ENCODE data around the gene GLRX5.
"Not testable (repeated sequence)": the region's sequence is repeated elsewhere in the genome, so short reads cannot be mapped to it uniquely, and the experiment has no call there.

Gene GLRX5

GRCh38 chr14:95500772-95501401, 34.0 kb upstream of the GLRX5 start:
- Histone ChIP-seq H3K9ac (ENCODE audit: low read length) (no peak overlapping the region), H3K9me3 (ENCODE audit: low read length) (no peaks in the 10 kb centered on the region), H3K4me1 (ENCODE audit: insufficient read depth, low read length) (peaks cover 40% of the 10 kb centered on the region), H3K27ac (ENCODE audit: low read depth, low read length) (no peak overlapping the region), H3K27me3 (ENCODE audit: control insufficient read depth in 1 of 2, insufficient read depth in 2 of 2, low read length in 2 of 2) (no peaks in the 10 kb centered on the region), H3K36me3 (ENCODE audit: insufficient read depth, low read length) (no peaks in the 10 kb centered on the region), H3K4me3 (ENCODE audit: low read depth in 1 of 2, low read length in 2 of 2) (no peak overlapping the region)

- H3K4me1 ChIP-seq (ENCODE audit: insufficient read depth, low read length), result peaks cover 25% of the 10 kb centered on the region
- no peaks in the 10 kb centered on the region for H3K36me3 ChIP-seq (ENCODE audit: insufficient read depth, low read length)
- H3K9ac ChIP-seq (ENCODE audit: low read length), result no peak overlapping the region
- H3K27ac ChIP-seq (ENCODE audit: low read depth, low read length), result no peak overlapping the region
- H3K27me3 ChIP-seq (ENCODE audit: control insufficient read depth in 1 of 2, insufficient read depth in 2 of 2, low read length in 2 of 2), result no peaks in the 10 kb centered on the region
- no peaks in the 10 kb centered on the region for H3K9me3 ChIP-seq (ENCODE audit: low read length)
- H3K4me3 ChIP-seq (ENCODE audit: low read depth in 1 of 2, low read length in 2 of 2), result no peak overlapping the region
These were observed 32.4 kb upstream of the GLRX5 start for GRCh38 chr14:95502381-95502950.

GRCh38 chr14:95503365-95504134, 31.3 kb upstream of the GLRX5 start:
- no peak overlapping the region for H3K9ac ChIP-seq (ENCODE audit: low read length)
- H3K27me3 ChIP-seq (ENCODE audit: control insufficient read depth in 1 of 2, insufficient read depth in 2 of 2, low read length in 2 of 2), result no peaks in the 10 kb centered on the region
- H3K36me3 ChIP-seq (ENCODE audit: insufficient read depth, low read length), result no peaks in the 10 kb centered on the region
- H3K27ac ChIP-seq (ENCODE audit: low read depth, low read length), result no peak overlapping the region
- H3K4me3 ChIP-seq (ENCODE audit: low read depth in 1 of 2, low read length in 2 of 2), result no peak overlapping the region
- H3K9me3 ChIP-seq (ENCODE audit: low read length), result no peaks in the 10 kb centered on the region
- H3K4me1 ChIP-seq (ENCODE audit: insufficient read depth, low read length), result peaks cover 24% of the 10 kb centered on the region

- no peaks in the 10 kb centered on the region for H3K9me3 ChIP-seq (ENCODE audit: low read length)
- H3K9ac ChIP-seq (ENCODE audit: low read length), result no peak overlapping the region
- H3K4me1 ChIP-seq (ENCODE audit: insufficient read depth, low read length), result peaks cover 16% of the 10 kb centered on the region
- no peaks in the 10 kb centered on the region for H3K27me3 ChIP-seq (ENCODE audit: control insufficient read depth in 1 of 2, insufficient read depth in 2 of 2, low read length in 2 of 2)
- no peaks in the 10 kb centered on the region for H3K36me3 ChIP-seq (ENCODE audit: insufficient read depth, low read length)
- H3K4me3 ChIP-seq (ENCODE audit: low read depth in 1 of 2, low read length in 2 of 2), result no peak overlapping the region
- no peak overlapping the region for H3K27ac ChIP-seq (ENCODE audit: low read depth, low read length)
These were observed 30.5 kb upstream of the GLRX5 start for GRCh38 chr14:95504135-95505029.

- H3K4me3 ChIP-seq (ENCODE audit: low read depth in 1 of 2, low read length in 2 of 2), result no peak overlapping the region
- no peaks in the 10 kb centered on the region for H3K9me3 ChIP-seq (ENCODE audit: low read length)
- H3K4me1 ChIP-seq (ENCODE audit: insufficient read depth, low read length), result peaks cover 16% of the 10 kb centered on the region
- no peak overlapping the region for H3K9ac ChIP-seq (ENCODE audit: low read length)
- no peaks in the 10 kb centered on the region for H3K36me3 ChIP-seq (ENCODE audit: insufficient read depth, low read length)
- H3K27me3 ChIP-seq (ENCODE audit: control insufficient read depth in 1 of 2, insufficient read depth in 2 of 2, low read length in 2 of 2), result no peaks in the 10 kb centered on the region
- H3K27ac ChIP-seq (ENCODE audit: low read depth, low read length), result no peak overlapping the region
These were observed 29.7 kb upstream of the GLRX5 start for GRCh38 chr14:95505030-95505589.

GRCh38 chr14:95507174-95507573, 27.7 kb upstream of the GLRX5 start:
- no peak overlapping the region for H3K4me3 ChIP-seq (ENCODE audit: low read depth in 1 of 2, low read length in 2 of 2)
- no peak overlapping the region for H3K9ac ChIP-seq (ENCODE audit: low read length)
- no peaks in the 10 kb centered on the region for H3K27me3 ChIP-seq (ENCODE audit: control insufficient read depth in 1 of 2, insufficient read depth in 2 of 2, low read length in 2 of 2)
- H3K27ac ChIP-seq (ENCODE audit: low read depth, low read length), result no peak overlapping the region
- H3K36me3 ChIP-seq (ENCODE audit: insufficient read depth, low read length), result no peaks in the 10 kb centered on the region
- peaks cover 7% of the 10 kb centered on the region for H3K4me1 ChIP-seq (ENCODE audit: insufficient read depth, low read length)
- no peaks in the 10 kb centered on the region for H3K9me3 ChIP-seq (ENCODE audit: low read length)

GRCh38 chr14:95507701-95508103, 27.1 kb upstream of the GLRX5 start:
- Histone ChIP-seq H3K27ac (ENCODE audit: low read depth, low read length) (no peak overlapping the region), H3K27me3 (ENCODE audit: control insufficient read depth in 1 of 2, insufficient read depth in 2 of 2, low read length in 2 of 2) (no peaks in the 10 kb centered on the region), H3K9me3 (ENCODE audit: low read length) (no peaks in the 10 kb centered on the region), H3K4me1 (ENCODE audit: insufficient read depth, low read length) (peaks cover 7% of the 10 kb centered on the region), H3K9ac (ENCODE audit: low read length) (no peak overlapping the region), H3K4me3 (ENCODE audit: low read depth in 1 of 2, low read length in 2 of 2) (no peak overlapping the region), H3K36me3 (ENCODE audit: insufficient read depth, low read length) (no peaks in the 10 kb centered on the region)

GRCh38 chr14:95508377-95508776, 26.5 kb upstream of the GLRX5 start:
- H3K4me3 ChIP-seq (ENCODE audit: low read depth in 1 of 2, low read length in 2 of 2), result no peak overlapping the region
- no peaks in the 10 kb centered on the region for H3K9me3 ChIP-seq (ENCODE audit: low read length)
- no peaks in the 10 kb centered on the region for H3K27me3 ChIP-seq (ENCODE audit: control insufficient read depth in 1 of 2, insufficient read depth in 2 of 2, low read length in 2 of 2)
- no peak overlapping the region for H3K9ac ChIP-seq (ENCODE audit: low read length)
- peaks cover 7% of the 10 kb centered on the region for H3K4me1 ChIP-seq (ENCODE audit: insufficient read depth, low read length)
- no peak overlapping the region for H3K27ac ChIP-seq (ENCODE audit: low read depth, low read length)
- no peaks in the 10 kb centered on the region for H3K36me3 ChIP-seq (ENCODE audit: insufficient read depth, low read length)

- H3K27ac ChIP-seq (ENCODE audit: low read depth, low read length), result no peak overlapping the region
- H3K9ac ChIP-seq (ENCODE audit: low read length), result no peak overlapping the region
- no peaks in the 10 kb centered on the region for H3K36me3 ChIP-seq (ENCODE audit: insufficient read depth, low read length)
- peaks cover 0 to 5% of the 10 kb centered on the region in 2 donors for H3K27me3 ChIP-seq (ENCODE audit: control insufficient read depth in 1 of 2, insufficient read depth in 2 of 2, low read length in 2 of 2)
- H3K9me3 ChIP-seq (ENCODE audit: low read length), result no peaks in the 10 kb centered on the region
- H3K4me3 ChIP-seq (ENCODE audit: low read depth in 1 of 2, low read length in 2 of 2), result no peak overlapping the region
- H3K4me1 ChIP-seq (ENCODE audit: insufficient read depth, low read length), result peaks cover 7% of the 10 kb centered on the region
These were observed 25.4 kb upstream of the GLRX5 start for GRCh38 chr14:95509495-95509894.

- H3K9me3 ChIP-seq (ENCODE audit: low read length); H3K4me3 ChIP-seq (ENCODE audit: low read depth in 1 of 2, low read length in 2 of 2); H3K36me3 ChIP-seq (ENCODE audit: insufficient read depth, low read length); H3K27ac ChIP-seq (ENCODE audit: low read depth, low read length); H3K9ac ChIP-seq (ENCODE audit: low read length): not testable (repeated sequence)
- H3K27me3 ChIP-seq (ENCODE audit: control insufficient read depth in 1 of 2, insufficient read depth in 2 of 2, low read length in 2 of 2), result peaks cover 0 to 13% of the 10 kb centered on the region in 2 donors
- H3K4me1 ChIP-seq (ENCODE audit: insufficient read depth, low read length), result peaks cover 13% of the 10 kb centered on the region
These were observed 24.5 kb upstream of the GLRX5 start for GRCh38 chr14:95510344-95510743.

- H3K9me3 ChIP-seq (ENCODE audit: low read length), result no peaks in the 10 kb centered on the region
- H3K27ac ChIP-seq (ENCODE audit: low read depth, low read length), result no peak overlapping the region
- H3K4me3 ChIP-seq (ENCODE audit: low read depth in 1 of 2, low read length in 2 of 2), result no peak overlapping the region
- peaks cover 0 to 18% of the 10 kb centered on the region in 2 donors for H3K27me3 ChIP-seq (ENCODE audit: control insufficient read depth in 1 of 2, insufficient read depth in 2 of 2, low read length in 2 of 2)
- no peak overlapping the region for H3K9ac ChIP-seq (ENCODE audit: low read length)
- H3K4me1 ChIP-seq (ENCODE audit: insufficient read depth, low read length), result peaks cover 18% of the 10 kb centered on the region
- H3K36me3 ChIP-seq (ENCODE audit: insufficient read depth, low read length), result no peaks in the 10 kb centered on the region
These were observed 24.0 kb upstream of the GLRX5 start for GRCh38 chr14:95510804-95511203.

Data from muscle layer of colon (tissue), 2 donors.